Stimulated activated CD4-positive, alpha-beta T cell treated with anti-CD3 and anti-CD28 coated beads, Interleukin-15, amount 100 ng/mL, for 1 hour (primary cell): ENCODE results near the gene ITPRIP.

Experiments used
- DNase-seq, 2 donors: peaks; one replicate each; pipeline ENCODE4 v3.0.0-alpha.2; 2020; ENCODE audit warnings: low read depth in 1 of 2, low spot score in 1 of 2

ITPRIP gene

GRCh38 chr10:104340641-104341040, 2.4 kb upstream of the ITPRIP start:
- DNase-seq = no peak

- no peak for DNase-seq
These were observed 1.9 kb upstream of the ITPRIP start for GRCh38 chr10:104340111-104340526.

DNA sequence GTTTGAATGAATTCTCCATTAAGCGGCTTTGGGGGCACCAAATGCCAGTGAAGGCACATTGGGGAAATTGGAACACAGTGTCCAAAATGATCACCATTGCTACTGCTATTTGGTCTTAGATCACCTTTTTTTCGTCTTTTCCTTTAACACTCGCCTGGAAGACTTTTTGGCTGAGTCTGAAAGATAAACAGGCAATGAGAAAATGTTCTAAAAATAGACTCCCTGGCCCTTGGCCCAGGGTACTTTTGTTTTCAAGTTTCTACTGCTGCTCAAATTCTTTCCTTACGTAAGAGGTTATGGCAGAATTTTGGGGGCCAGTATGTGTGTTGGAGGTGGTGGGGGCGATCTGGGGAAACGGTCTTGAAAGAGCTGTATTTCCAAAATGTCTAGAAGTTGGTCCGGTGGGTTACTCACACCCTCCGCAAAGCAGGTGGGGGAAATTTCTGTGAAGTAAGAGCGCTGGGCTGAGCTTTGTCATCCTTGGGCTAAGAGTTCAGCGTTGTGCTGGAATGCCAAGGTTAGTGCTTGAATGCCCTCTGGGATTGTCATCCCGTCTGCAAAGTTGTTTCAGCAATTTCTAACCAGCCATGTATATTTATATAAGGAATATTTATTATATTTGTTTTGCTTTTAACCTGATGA, 1.3 kb upstream of the ITPRIP start:
- no peak for DNase-seq

GRCh38 chr10:104337521-104337984, 712 bp downstream of the ITPRIP start:
- DNase-seq = no peak

GRCh38 chr10:104336821-104337467, 1.3 kb downstream of the ITPRIP start:
- DNase-seq = no peak

GRCh38 chr10:104334965-104335650, 3.2 kb downstream of the ITPRIP start:
- DNase-seq = no peak

DNA sequence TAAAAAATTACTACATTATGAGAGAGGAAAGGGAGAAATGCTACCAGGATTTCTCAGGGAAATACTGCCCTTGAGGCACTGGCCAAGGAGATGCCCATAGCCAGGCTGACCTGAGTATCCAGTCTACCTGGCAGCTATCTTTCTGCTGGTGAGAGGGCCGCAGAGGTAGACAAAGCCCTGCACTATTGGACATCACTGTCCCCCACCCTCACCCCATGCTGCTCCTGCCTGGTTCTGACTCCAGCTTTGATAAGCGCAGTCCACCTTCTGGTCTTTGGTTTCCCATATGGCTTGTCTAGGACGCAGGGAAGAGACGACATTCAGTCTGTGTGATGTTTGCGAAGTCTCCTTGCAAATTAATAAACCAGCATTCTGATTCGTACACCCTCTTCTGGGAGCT, 3.7 kb downstream of the ITPRIP start:
- no peak for DNase-seq

- no peak for DNase-seq
These were observed 4.4 kb downstream of the ITPRIP start for GRCh38 chr10:104333728-104334373.

DNA sequence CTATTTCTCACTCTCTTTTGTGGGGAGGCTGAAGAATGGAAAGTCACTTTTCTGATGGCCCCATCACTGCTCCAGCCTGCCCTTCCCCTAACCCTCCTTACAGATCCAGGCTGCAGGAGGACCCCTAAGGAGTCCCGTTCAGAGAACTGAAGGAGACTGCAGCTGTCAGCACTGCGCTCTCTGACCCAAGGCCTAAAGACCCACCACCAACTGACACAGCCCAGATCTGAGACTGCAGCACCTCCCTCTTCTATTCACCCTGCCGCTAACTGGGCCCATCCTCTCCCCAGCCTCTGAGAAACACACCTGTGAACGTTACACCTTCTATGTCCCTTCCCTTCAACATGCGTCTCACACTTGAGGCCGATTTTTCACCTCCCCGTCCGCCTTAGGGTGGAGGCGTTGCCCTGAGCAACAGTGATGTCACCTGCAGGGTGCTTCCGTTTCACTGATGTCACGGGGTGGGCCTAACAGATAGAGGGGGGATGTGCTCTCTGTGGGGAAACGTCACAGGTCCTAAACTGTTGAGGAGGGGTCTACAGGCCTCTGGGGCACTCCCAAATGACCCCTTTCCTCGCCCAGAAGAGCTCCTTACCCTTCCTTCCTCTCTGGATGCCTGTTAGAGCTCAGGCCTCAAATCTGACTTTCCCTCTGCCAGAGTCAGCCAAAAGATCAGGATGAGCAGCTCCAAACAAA, 5.1 kb downstream of the ITPRIP start:
- no peak for DNase-seq

DNA sequence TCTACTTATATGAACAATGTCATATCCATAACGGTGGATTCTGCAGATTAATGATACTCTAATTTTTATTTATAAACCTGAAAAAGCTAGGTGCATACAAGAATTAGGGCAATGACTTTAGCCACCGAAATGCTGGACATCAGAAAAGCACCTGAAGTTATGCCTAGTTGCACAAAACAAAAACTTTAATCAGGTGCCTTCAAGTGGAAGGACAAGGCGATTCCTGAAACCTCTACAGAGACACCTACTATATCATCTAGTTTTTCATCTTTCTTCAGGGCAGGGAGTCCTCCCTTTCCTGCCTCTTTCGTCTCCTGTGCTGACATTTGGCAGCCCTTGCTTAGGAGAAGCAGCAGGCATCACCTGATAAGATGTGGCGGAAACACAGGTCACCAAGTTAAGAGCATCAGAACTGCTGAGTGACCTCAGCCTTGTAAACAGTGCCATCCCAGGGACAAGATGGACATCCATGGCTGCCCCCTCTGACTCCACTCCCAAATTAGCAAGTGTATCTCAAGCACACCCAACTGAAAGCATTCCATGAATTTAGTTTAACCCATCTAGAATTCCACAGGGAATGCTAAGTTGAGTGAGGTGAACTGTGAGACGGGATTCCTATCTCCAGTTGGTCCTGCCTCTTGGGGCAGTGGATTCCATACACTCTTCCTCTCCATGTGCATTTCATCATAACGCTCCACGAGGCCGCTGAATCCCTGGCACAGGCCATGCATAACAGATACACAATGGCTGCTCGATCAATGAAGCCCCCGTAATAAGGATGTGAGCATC, 5.8 kb downstream of the ITPRIP start:
- DNase-seq = no peak

- no peak for DNase-seq
These were observed 6.9 kb downstream of the ITPRIP start for GRCh38 chr10:104331208-104331838.

DNA sequence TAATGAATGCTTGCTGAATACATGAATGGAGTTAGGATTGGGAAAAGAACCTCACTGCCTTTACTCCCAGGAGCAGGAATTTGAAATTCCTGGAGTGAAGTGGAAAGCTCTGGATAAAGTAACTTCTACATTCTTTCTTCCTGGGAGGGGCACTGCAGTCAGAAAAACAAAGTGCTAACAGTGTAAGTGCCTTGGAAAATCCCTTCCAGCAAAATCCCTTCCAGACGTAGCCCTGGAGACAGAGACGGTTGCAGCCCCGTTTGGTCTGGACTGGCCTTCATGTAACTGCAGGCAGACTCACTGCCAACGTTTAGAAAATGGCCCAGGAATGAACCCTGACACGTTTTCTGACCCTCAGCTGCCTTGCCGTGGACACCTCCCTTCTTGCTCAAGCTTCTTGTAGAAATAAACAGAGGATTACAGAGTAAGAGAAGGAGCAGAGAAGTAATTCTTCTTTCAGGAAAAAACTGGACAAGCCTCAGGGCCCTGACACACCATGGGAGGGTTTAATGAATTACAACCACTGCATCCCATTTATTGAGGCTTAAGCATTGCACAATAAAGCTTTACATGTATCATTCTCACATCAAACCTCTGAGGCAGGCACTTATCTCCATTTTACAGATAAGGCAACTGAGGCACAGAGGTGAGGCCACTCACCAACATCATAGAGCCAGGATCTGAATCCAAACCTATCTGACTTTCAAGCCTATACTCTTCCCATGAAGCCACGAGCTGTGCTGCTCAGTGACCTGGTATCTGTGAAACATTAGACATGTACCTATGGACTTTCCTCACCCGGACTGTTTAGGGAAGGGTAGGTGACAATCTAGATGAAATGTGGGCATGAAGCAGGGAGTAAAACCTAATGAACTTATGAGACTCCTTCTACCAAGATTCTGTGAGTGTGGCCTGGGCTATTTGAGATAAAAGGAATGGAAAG, 7.8 kb downstream of the ITPRIP start:
- DNase-seq = no peak

GRCh38 chr10:104329735-104330134, 8.5 kb downstream of the ITPRIP start:
- no peak for DNase-seq

GRCh38 chr10:104328896-104329710, 9.2 kb downstream of the ITPRIP start:
- DNase-seq = peak; percentile 38 to 47

DNA sequence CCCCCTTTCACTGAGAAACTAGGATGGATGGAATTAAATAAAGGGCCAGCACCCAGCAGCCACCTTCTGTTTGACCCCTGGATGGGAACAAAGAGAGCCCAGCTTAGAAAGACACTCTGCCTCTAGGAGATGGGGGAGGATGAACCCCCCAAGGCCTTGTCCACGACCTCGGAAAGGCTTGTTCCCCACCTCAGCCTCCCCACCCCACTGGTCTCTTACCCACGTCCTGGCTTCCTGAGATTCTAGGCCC, 9.7 kb downstream of the ITPRIP start:
- DNase-seq = no peak

DNA sequence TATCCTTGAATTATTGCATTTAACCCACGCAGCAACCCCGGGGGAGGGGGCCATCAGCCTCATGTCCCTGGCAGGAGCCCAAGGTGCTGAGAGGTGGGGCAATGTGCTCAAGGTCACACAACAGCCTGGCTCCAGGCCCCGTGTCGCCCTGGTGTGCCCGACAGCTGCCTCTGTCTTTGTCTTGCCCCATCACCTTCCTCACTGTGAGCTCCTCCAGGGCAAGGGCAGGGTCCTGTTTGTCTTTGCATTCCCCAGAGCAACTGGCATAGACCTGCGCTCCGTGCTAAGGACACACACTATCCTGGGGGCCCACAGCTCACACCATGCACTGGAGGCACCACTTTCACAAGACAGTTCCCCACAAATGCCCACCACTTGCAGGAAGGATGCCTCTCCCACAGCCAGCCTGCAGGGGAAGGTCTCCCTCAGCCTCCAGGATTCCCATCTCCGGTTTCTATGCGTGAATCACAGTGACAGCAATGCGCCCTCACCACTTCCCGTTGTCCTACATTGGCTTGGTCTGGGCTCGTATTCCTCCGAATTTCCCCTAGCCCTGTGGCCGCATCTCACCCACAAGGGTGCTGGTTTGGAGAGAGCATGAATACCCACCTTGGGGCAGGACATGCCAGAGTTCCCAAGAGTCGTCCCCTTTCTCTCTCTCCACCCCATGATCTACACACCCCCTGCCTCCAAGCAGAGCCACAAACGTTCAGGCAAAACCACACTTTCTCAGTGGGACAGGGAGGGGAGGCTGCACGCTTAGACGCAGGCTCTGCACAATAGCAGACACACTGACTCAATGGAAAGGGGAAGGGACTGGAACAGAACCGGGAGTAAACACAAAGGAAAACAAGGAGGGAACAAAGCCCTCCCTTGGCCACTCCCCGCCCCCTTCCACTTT, 10.3 kb downstream of the ITPRIP start:
- DNase-seq = no peak

DNA sequence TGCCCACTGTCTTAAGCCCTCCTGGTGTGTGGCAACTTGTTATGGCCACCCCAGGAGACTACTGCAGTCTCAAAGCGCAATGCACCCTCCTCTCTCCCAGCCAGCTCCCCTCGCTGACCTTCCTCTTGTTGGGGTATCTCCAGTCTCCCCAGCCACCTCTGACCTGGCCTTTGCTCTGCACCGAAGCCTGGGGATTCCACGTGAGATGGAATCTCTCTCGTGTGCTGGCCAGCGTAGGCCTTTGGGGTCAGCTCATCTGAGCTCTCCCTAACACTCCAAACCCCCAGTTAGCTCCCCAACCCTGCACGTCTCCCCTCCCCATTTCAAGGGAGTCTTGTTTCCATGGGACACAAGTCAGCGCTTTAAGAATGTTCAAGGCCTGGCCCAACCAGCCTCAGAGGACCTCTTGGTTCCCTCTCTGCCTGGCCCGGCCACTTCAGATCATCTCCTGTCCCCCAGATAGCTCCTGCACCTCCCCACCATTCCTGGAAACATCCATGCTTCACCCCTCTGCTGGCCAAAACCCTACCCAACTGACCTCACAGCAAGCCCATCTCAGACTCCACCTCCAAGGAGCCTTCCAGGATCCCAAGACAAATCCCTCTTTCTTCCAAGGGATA, 11.2 kb downstream of the ITPRIP start:
- DNase-seq = no peak
